ENCODE results near the gene CLPTM1.

DNA sequence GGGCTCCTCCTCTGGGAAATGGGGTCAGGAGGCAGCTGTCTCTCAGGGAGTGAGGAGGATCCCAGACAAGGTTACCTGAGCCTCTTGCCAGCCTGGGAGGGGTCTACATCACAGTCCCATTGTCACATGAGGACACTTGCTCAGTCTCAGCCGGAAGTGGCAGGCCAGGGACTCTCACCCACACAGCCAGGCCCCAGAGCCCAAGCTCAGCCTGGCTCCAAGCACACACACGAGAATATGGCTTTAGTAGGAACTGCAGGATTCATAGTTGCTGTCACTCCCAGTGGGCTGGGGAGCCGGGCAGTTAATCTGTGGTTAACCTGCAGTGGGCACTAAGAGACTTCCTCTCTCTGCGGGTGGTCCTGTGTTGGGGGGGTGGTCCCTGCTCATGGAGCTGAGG lies 30.3 kb downstream of the CLPTM1 start:
- no peak for TF ChIP-seq POLR2AphosphoS5 (IDR thresholded peaks at IDR 0.05)
- TF ChIP-seq, protein P1, sequence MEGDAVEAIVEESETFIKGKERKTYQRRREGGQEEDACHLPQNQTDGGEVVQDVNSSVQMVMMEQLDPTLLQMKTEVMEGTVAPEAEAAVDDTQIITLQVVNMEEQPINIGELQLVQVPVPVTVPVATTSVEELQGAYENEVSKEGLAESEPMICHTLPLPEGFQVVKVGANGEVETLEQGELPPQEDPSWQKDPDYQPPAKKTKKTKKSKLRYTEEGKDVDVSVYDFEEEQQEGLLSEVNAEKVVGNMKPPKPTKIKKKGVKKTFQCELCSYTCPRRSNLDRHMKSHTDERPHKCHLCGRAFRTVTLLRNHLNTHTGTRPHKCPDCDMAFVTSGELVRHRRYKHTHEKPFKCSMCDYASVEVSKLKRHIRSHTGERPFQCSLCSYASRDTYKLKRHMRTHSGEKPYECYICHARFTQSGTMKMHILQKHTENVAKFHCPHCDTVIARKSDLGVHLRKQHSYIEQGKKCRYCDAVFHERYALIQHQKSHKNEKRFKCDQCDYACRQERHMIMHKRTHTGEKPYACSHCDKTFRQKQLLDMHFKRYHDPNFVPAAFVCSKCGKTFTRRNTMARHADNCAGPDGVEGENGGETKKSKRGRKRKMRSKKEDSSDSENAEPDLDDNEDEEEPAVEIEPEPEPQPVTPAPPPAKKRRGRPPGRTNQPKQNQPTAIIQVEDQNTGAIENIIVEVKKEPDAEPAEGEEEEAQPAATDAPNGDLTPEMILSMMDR (IDR thresholded peaks at IDR 0.05) = no peak
- TF ChIP-seq EP300 (IDR thresholded peaks at IDR 0.05) = no peak

Measured in suprapubic skin (tissue), 4 donors.